Stimulated activated CD8-positive, alpha-beta memory T cell treated with anti-CD3 and anti-CD28 coated beads, Interleukin-4, amount 100 ng/mL, for 4 hours (primary cell): ENCODE data around the gene CCDC93.

Experiments
- DNase-seq, 2 donors: peaks; one replicate each; pipeline ENCODE4 v3.0.0-alpha.2; 2020; ENCODE audit warnings: low read depth in 2 of 2, low spot score in 1 of 2

Gene CCDC93

GRCh38 chr2:117994729-117995128, 19.1 kb downstream of the CCDC93 start:
- DNase-seq = no peak

- DNase-seq = no peak
Observed at GRCh38 chr2:117989854-117990438, 23.9 kb downstream of the CCDC93 start.

GRCh38 chr2:117987121-117987520, 26.7 kb downstream of the CCDC93 start:
- DNase-seq = no peak

- DNase-seq = no peak
Observed at GRCh38 chr2:117985092-117985491, 28.8 kb downstream of the CCDC93 start.

GRCh38 chr2:117984208-117984607, 29.7 kb downstream of the CCDC93 start:
- no peak for DNase-seq

GRCh38 chr2:117983040-117983439, 30.8 kb downstream of the CCDC93 start:
- no peak for DNase-seq

GRCh38 chr2:117982376-117983033, 31.4 kb downstream of the CCDC93 start:
- no peak for DNase-seq

GRCh38 chr2:117981810-117982209, 32.1 kb downstream of the CCDC93 start:
- no peak for DNase-seq

GRCh38 chr2:117980783-117981676, 32.8 kb downstream of the CCDC93 start:
- DNase-seq = no peak

- DNase-seq = no peak
Observed at GRCh38 chr2:117979911-117980701, 33.8 kb downstream of the CCDC93 start.

- no peak for DNase-seq
Observed at GRCh38 chr2:117977696-117978095, 36.2 kb downstream of the CCDC93 start.

- DNase-seq = no peak
Observed at GRCh38 chr2:117976581-117976980, 37.3 kb downstream of the CCDC93 start.

GRCh38 chr2:117973498-117974082, 40.3 kb downstream of the CCDC93 start:
- no peak for DNase-seq

GRCh38 chr2:117972476-117973123, 41.3 kb downstream of the CCDC93 start:
- DNase-seq = no peak

GRCh38 chr2:117968722-117969121, 45.1 kb downstream of the CCDC93 start:
- no peak for DNase-seq

GRCh38 chr2:117967977-117968718, 45.7 kb downstream of the CCDC93 start:
- no peak for DNase-seq

- no peak for DNase-seq
Observed at GRCh38 chr2:117963446-117963845, 50.4 kb downstream of the CCDC93 start.

- no peak for DNase-seq
Observed at GRCh38 chr2:117961201-117961600, 52.7 kb downstream of the CCDC93 start.

GRCh38 chr2:117960231-117960630, 53.6 kb downstream of the CCDC93 start:
- no peak for DNase-seq

- DNase-seq = no peak
Observed at GRCh38 chr2:117958186-117958585, 55.7 kb downstream of the CCDC93 start.
